ENCODE measurements around the gene GRN. TPM values are rescaled to one million over a fixed set of nuclear protein-coding genes. Genes with fewer than 3 reads are reported as not detected.

GRN gene
- total RNA-seq, 1 experiment from 2014 or later = 206 TPM

- no TSS peak for BruUV-seq (replicated peaks)
- ATAC-seq (no peak), DNase-seq (ENCODE audit: low read depth, low spot score) (no peak)
- Histone ChIP-seq H3K79me2 (ENCODE audit: insufficient read depth, low read length) (no peaks in the 10 kb centered on the region), H3K9me3 (ENCODE audit: control insufficient read depth in 1 of 2, insufficient read depth in 1 of 2, low read depth in 1 of 2, low read length in 2 of 2) (no peaks in the 10 kb centered on the region), H2AFZ (ENCODE audit: low read depth, low read length, poor library complexity, severe bottlenecking) (no peak overlapping the region), H3K36me3 (ENCODE audit: control insufficient read depth in 1 of 2, insufficient read depth in 2 of 2, low read length in 2 of 2) (no peaks in the 10 kb centered on the region), H4K20me1 (ENCODE audit: insufficient read depth) (no peaks in the 10 kb centered on the region), H3K4me1 (ENCODE audit: control insufficient read depth in 1 of 2, insufficient read depth in 2 of 2, low read length in 2 of 2) (peaks cover 0 to 13% of the 10 kb centered on the region in 2 experiments; a peak in 3 of 4 replicates), H3K4me3 (replicated peaks in 1 of 2; ENCODE audit: low read depth in 1 of 2, low read length in 2 of 2) (no peak overlapping the region), H3K27ac (ENCODE audit: low read depth, low read length) (no peak overlapping the region), H3K27me3 (ENCODE audit: insufficient read depth, low read length) (no peaks in the 10 kb centered on the region), H3K9me2 (ENCODE audit: insufficient read depth) (no peaks in the 10 kb centered on the region), H3K4me2 (ENCODE audit: low read length) (no peak overlapping the region), H3K9ac (ENCODE audit: low read length) (no peak overlapping the region)
- intact Hi-C loops (cut with micrococcal nuclease) = no loop called here
- ChIA-PET POLR2A (interaction anchor here (1.4 kb wide), 1 partner anchor 13 kb away, joined by 4 read pairs; no protein-coding TSS in a partner anchor), CTCF (interaction anchor here (1.2 kb wide), 1 partner anchor 9 kb away, joined by 3 read pairs; the partner anchor contains the start of gene FAM171A2), RAD21 (ENCODE audit: low non-redundant PET in 1 of 2, low total read pairs in 2 of 2, uncharacterized antibody in 2 of 2, unreplicated experiment in 2 of 2) (no interaction called here)
- no peak for TF ChIP-seq CBX3 (IDR thresholded peaks at IDR 0.05; ENCODE audit: low read depth)
- TF ChIP-seq JUND (IDR thresholded peaks at IDR 0.05) = no peak
- no peak for TF ChIP-seq RAD21 (IDR thresholded peaks at IDR 0.05; ENCODE audit: low read depth)
These were observed 26.9 kb downstream of the GRN start for GRCh38 chr17:44372036-44372435.

- H3K9me3 ChIP-seq (ENCODE audit: control insufficient read depth in 1 of 2, insufficient read depth in 1 of 2, low read depth in 1 of 2, low read length in 2 of 2) = no peaks in the 10 kb centered on the region
- peaks cover 0 to 13% of the 10 kb centered on the region in 2 experiments; a peak in 3 of 4 replicates for H3K4me1 ChIP-seq (ENCODE audit: control insufficient read depth in 1 of 2, insufficient read depth in 2 of 2, low read length in 2 of 2)
- ATAC-seq (peak; percentile 21; the same call in 1 of the 2 replicates), DNase-seq (ENCODE audit: low read depth, low spot score) (no peak)
- H2AFZ ChIP-seq (ENCODE audit: low read depth, low read length, poor library complexity, severe bottlenecking) = no peak overlapping the region
- no peaks in the 10 kb centered on the region for H3K9me2 ChIP-seq (ENCODE audit: insufficient read depth)
- CTCF ChIA-PET = no interaction called here
- no peak overlapping the region for H3K4me3 ChIP-seq (replicated peaks in 1 of 2; ENCODE audit: low read depth in 1 of 2, low read length in 2 of 2)
- no peaks in the 10 kb centered on the region for H3K27me3 ChIP-seq (ENCODE audit: insufficient read depth, low read length)
- H3K36me3 ChIP-seq (ENCODE audit: control insufficient read depth in 1 of 2, insufficient read depth in 2 of 2, low read length in 2 of 2) = no peaks in the 10 kb centered on the region
- no peaks in the 10 kb centered on the region for H3K79me2 ChIP-seq (ENCODE audit: insufficient read depth, low read length)
- H3K9ac ChIP-seq (ENCODE audit: low read length) = no peak overlapping the region
- POLR2A ChIA-PET = no interaction called here
- no TSS peak for BruUV-seq (replicated peaks)
- intact Hi-C loops (cut with micrococcal nuclease) = no loop called here
- no peak overlapping the region for H3K27ac ChIP-seq (ENCODE audit: low read depth, low read length)
- RAD21 ChIA-PET (ENCODE audit: low non-redundant PET in 1 of 2, low total read pairs in 2 of 2, uncharacterized antibody in 2 of 2, unreplicated experiment in 2 of 2) = no interaction called here
- no peak overlapping the region for H3K4me2 ChIP-seq (ENCODE audit: low read length)
- H4K20me1 ChIP-seq (ENCODE audit: insufficient read depth) = no peaks in the 10 kb centered on the region
- TF ChIP-seq JUND (IDR thresholded peaks at IDR 0.05) (no peak), POLR2A (IDR thresholded peaks at IDR 0.05; ENCODE audit: borderline replicate concordance, extremely low read depth, insufficient read depth, insufficient read length) (no peak), CBX3 (IDR thresholded peaks at IDR 0.05; ENCODE audit: low read depth) (no peak), ZFX (IDR thresholded peaks at IDR 0.05) (no peak), CTCF (IDR thresholded peaks at IDR 0.05 in 2 of 3, conservative IDR thresholded peaks at IDR 0.05 in 1 of 3; ENCODE audit: borderline replicate concordance in 1 of 3, insufficient read depth in 1 of 3, low read depth in 2 of 3, low read length in 2 of 3) (no peak), EZH2 (IDR thresholded peaks at IDR 0.05) (no peak), ZNF274 (IDR thresholded peaks at IDR 0.05; ENCODE audit: low read depth, low read length) (no peak), SRF (IDR thresholded peaks at IDR 0.05; ENCODE audit: low read depth) (no peak), ZBTB33 (IDR thresholded peaks at IDR 0.05; ENCODE audit: extremely low read depth, insufficient replicate concordance, low read length) (no peak), ELF1 (IDR thresholded peaks at IDR 0.05; ENCODE audit: borderline replicate concordance, low read depth) (no peak), YY1 (IDR thresholded peaks at IDR 0.05; ENCODE audit: extremely low read depth, insufficient replicate concordance, low read depth, low read length) (no peak), MAX (IDR thresholded peaks at IDR 0.05) (no peak), ATF3 (IDR thresholded peaks at IDR 0.05) (no peak), POLR2AphosphoS5 (IDR thresholded peaks at IDR 0.05; ENCODE audit: low read depth, low read length) (no peak)
These were observed 29.4 kb downstream of the GRN start for GRCh38 chr17:44374306-44375195.

All from HCT116 (cell line).